Adrenal gland (tissue), 5 donors: ENCODE measurements around the gene HDAC4.

Experiments
- POLR2A ChIP-seq, 2 donors: fragments of 450-650 bp; IDR thresholded peaks; one replicate each; pipeline ENCODE4 v1.6.1; 2017; ENCODE audit warnings: antibody characterized with exemption in 2 of 2, mild to moderate bottlenecking in 2 of 2, moderate library complexity in 1 of 2
- TF ChIP-seq, protein P1 (sequence below), 6 experiments: fragments of 450-650 bp in 4 of 6; fragments of 200-600 bp in 2 of 6; sonication (generic) in 1 of 6; IDR thresholded peaks; 1 replicate in 5 of 6; 2 replicates in 1 of 6; pipeline versions ENCODE4 v1.5.1 to v1.8.0; 2016 to 2021; ENCODE audit warnings: antibody characterized with exemption in 6 of 6, mild to moderate bottlenecking in 2 of 6, moderate library complexity in 1 of 6
- donor health status: DM: no; HTN: no; CAD: no.

DNA sequence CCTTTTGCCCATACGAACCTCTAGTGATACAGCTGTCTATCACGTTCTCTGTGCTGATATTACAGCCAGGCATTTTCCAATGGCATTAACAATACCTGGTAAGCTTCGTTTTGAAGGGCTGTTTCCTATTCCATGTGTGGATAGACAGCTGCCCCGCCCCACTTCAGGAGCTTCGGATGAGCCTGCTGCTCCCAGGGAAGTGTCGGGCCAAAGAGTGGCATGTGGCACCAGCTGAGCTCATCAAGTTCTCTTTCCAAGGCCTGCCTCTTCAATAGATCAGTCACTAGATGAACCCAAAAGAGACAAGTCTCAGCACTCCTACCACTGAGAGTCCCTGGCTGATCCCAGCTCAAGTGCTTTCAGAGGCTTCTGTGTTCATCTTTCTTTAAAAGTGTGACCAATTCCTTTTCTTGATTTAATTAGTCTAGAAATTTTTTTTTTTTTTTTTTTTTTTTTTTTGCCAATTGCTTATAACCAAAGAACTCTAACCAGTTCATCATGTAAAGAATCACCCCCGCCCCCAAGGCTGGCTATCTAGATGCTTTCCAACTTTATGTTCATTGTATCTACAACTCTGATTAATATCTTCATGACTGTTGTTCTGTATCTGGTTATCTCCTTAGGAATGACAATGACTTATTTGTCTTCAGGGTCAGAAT lies 46.6 kb downstream of the HDAC4 start:
- no peak for TF ChIP-seq POLR2A (IDR thresholded peaks at IDR 0.05)
- TF ChIP-seq, protein P1, sequence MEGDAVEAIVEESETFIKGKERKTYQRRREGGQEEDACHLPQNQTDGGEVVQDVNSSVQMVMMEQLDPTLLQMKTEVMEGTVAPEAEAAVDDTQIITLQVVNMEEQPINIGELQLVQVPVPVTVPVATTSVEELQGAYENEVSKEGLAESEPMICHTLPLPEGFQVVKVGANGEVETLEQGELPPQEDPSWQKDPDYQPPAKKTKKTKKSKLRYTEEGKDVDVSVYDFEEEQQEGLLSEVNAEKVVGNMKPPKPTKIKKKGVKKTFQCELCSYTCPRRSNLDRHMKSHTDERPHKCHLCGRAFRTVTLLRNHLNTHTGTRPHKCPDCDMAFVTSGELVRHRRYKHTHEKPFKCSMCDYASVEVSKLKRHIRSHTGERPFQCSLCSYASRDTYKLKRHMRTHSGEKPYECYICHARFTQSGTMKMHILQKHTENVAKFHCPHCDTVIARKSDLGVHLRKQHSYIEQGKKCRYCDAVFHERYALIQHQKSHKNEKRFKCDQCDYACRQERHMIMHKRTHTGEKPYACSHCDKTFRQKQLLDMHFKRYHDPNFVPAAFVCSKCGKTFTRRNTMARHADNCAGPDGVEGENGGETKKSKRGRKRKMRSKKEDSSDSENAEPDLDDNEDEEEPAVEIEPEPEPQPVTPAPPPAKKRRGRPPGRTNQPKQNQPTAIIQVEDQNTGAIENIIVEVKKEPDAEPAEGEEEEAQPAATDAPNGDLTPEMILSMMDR (IDR thresholded peaks at IDR 0.05) = no peak
